Upper lobe of left lung (tissue), 4 donors: ENCODE data around the gene CPEB4.

Experiments
- CTCF ChIP-seq, 6 experiments: fragments of 450-650 bp in 4 of 6; fragments of 200-600 bp in 2 of 6; sonication (generic) in 2 of 6; IDR thresholded peaks; one replicate each; pipeline ENCODE4 v1.5.1; 2016 to 2019; ENCODE audit warnings: antibody characterized with exemption in 6 of 6
- POLR2AphosphoS5 ChIP-seq, 2 donors: sonication (generic); formaldehyde crosslinking; IDR thresholded peaks; one replicate each; pipeline ENCODE4 v1.5.1; 2017; ENCODE audit warnings: antibody characterized with exemption in 2 of 2

- TF ChIP-seq CTCF (IDR thresholded peaks at IDR 0.05): no peak
- TF ChIP-seq POLR2AphosphoS5 (IDR thresholded peaks at IDR 0.05): no peak
These were observed 100.6 kb downstream of the CPEB4 start, which contains the start of gene C5orf47 for GRCh38 chr5:173988554-173989431.
